HepG2 (cell line): ENCODE data around the gene FETUB. TPM values are rescaled to one million over a fixed set of nuclear protein-coding genes. Genes with fewer than 3 reads are reported as not detected.

Experiments
- ATAD3A ChIP-seq: sonication (generic); formaldehyde crosslinking; IDR thresholded peaks from 2 replicates; pipeline ENCODE4 v1.4.0; 2020; ENCODE audit warnings: missing genetic modification reagents
- BCL6 ChIP-seq: IDR thresholded peaks from 2 replicates; pipeline ENCODE4 v1.6.1; 2016; ENCODE audit warnings: missing genetic modification reagents, missing compliant biosample characterization
- HDAC2 ChIP-seq: sonication (generic); formaldehyde crosslinking; IDR thresholded peaks from 2 replicates; pipeline ENCODE4 v1.4.0; 2020; ENCODE audit warnings: missing genetic modification reagents
- RBAK ChIP-seq: sonication (generic); formaldehyde crosslinking; IDR thresholded peaks from 2 replicates; pipeline ENCODE4 v1.5.1; 2020; ENCODE audit warnings: mild to moderate bottlenecking, missing genetic modification reagents
- TBX2 ChIP-seq: sonication (generic); formaldehyde crosslinking; IDR thresholded peaks from 2 replicates; pipeline ENCODE4 v1.5.0; 2020; ENCODE audit warnings: missing genetic modification reagents, mild to moderate bottlenecking, borderline replicate concordance
- ZIK1 ChIP-seq: sonication (generic); formaldehyde crosslinking; IDR thresholded peaks from 2 replicates; pipeline ENCODE4 v1.5.0; 2020; ENCODE audit warnings: mild to moderate bottlenecking, low read depth, missing genetic modification reagents, borderline replicate concordance
- ZNF569 ChIP-seq: sonication (generic); formaldehyde crosslinking; IDR thresholded peaks from 2 replicates; pipeline ENCODE4 v1.5.0; 2020; ENCODE audit warnings: mild to moderate bottlenecking, missing genetic modification reagents, moderate library complexity, borderline replicate concordance
- polyA plus RNA-seq, 8 experiments: library from polyadenylated mRNA; depleted of rRNA in 3 of 8; stranded (reverse) in 7 of 8; unstranded in 1 of 8; fragments of >200 nt; fragmentation: Illumina TruSeq in 4 of 8; extraction: Trizol in 4 of 8; gene quantifications; 2 replicates each; pipeline versions ENCODE4 v1.2.1 to v1.2.3, GENCODE V29; 2011 to 2016; ENCODE audit warnings: low read depth in 4 of 8, missing spikeins in 1 of 8, mixed read lengths in 1 of 8; ENCODE audit not compliant: insufficient read depth in 1 of 8
- total RNA-seq, 5 experiments: library from RNA; depleted of rRNA; stranded (reverse); fragments of >200 nt; fragmentation: Illumina TruSeq; extraction: Trizol; gene quantifications; 2 replicates each; pipeline ENCODE4 v1.2.3, GENCODE V29; 2016; ENCODE audit warnings: low read depth in 1 of 5
- TF ChIP-seq, protein P1 (sequence below), 2 experiments: fragments of 450-650 bp in 1 of 2; sonication (generic) in 1 of 2; formaldehyde crosslinking; IDR thresholded peaks; 2 replicates each; pipeline versions ENCODE4 v1.5.0 to v1.8.0; 2020 to 2022; ENCODE audit warnings: mild to moderate bottlenecking in 1 of 2, missing genetic modification reagents in 1 of 2
- TF ChIP-seq, protein P2 (sequence below), 2 experiments: sonication (generic) in 1 of 2; formaldehyde crosslinking in 1 of 2; IDR thresholded peaks; 2 replicates each; pipeline versions ENCODE4 v1.6.1 to v1.9.0; 2014 to 2022; ENCODE audit warnings: antibody characterized with exemption in 1 of 2, borderline replicate concordance in 1 of 2, inconsistent platforms in 1 of 2, low read depth in 1 of 2, missing genetic modification reagents in 1 of 2
- TF ChIP-seq, protein P3 (sequence below): IDR thresholded peaks from 2 replicates; pipeline ENCODE4 v1.6.1; 2016; ENCODE audit warnings: missing compliant biosample characterization, missing genetic modification reagents, borderline replicate concordance
- TF ChIP-seq, protein P4 (sequence below): sonication (generic); formaldehyde crosslinking; IDR thresholded peaks from 2 replicates; pipeline ENCODE4 v1.5.1; 2020; ENCODE audit warnings: mild to moderate bottlenecking, missing genetic modification reagents
- TF ChIP-seq, protein P5 (sequence below): sonication (generic); formaldehyde crosslinking; IDR thresholded peaks from 2 replicates; pipeline ENCODE4 v1.9.0; 2022; ENCODE audit warnings: low read depth, missing genetic modification reagents

The FETUB gene
- total and polyA plus RNA-seq, 2 of the 13 experiments (the other 11 are each of a cell fraction or from before 2014, with no cell fraction given): 2.1 to 4.4 TPM

DNA sequence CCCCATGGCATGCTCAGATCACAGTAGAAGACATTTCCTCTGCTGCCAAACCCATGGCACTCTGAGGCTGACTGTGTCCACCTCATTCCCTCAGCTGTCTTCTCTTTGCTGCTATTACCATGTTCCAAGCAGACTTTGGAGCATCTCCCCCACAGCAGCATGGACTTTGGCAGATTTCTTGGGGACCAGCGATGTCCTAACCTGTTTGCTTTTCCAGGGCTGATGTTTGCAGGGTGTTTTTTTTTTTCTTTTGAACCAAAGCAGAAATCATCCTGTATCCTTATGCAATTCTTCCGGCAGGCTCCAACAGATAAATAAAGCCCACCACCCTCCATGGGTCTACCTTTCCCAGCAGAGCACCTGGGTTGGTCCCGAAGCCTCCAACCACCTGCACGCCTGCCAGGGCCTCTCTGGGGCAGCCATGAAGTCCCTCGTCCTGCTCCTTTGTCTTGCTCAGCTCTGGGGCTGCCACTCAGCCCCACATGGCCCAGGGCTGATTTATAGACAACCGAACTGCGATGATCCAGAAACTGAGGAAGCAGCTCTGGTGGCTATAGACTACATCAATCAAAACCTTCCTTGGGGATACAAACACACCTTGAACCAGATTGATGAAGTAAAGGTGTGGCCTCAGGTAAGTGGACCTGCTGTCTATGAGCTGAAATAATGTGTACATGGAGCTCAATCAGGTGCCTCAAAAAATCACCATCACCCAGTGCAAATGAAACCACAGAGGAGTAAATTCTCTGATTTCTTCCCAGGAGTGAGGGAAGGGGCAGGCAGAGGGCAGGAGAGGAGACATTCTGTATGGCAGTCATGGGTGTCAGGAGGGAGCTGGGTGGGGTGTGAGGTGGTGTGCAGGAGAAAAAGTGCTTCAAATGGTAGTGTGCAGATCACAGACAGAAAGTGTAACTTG is 27.2 kb upstream of the FETUB start, which contains the start of gene AHSG (continued):
- TF ChIP-seq, protein P1, sequence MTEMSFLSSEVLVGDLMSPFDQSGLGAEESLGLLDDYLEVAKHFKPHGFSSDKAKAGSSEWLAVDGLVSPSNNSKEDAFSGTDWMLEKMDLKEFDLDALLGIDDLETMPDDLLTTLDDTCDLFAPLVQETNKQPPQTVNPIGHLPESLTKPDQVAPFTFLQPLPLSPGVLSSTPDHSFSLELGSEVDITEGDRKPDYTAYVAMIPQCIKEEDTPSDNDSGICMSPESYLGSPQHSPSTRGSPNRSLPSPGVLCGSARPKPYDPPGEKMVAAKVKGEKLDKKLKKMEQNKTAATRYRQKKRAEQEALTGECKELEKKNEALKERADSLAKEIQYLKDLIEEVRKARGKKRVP (CRISPR knock-in tag; IDR thresholded peaks at IDR 0.05): peak in 1 of 2 experiments; percentile 93; a peak in 2 of 4 replicates
- TF ChIP-seq BCL6 (peak; percentile 93), ZIK1 (CRISPR knock-in tag) (no peak), HDAC2 (peak; percentile 98), RBAK (CRISPR knock-in tag) (peak; percentile 63; the same call in 1 of the 2 replicates), ATAD3A (CRISPR knock-in tag) (no peak), ZNF569 (CRISPR knock-in tag) (no peak), TBX2 (CRISPR knock-in tag) (peak; percentile 85)
- TF ChIP-seq, protein P2, sequence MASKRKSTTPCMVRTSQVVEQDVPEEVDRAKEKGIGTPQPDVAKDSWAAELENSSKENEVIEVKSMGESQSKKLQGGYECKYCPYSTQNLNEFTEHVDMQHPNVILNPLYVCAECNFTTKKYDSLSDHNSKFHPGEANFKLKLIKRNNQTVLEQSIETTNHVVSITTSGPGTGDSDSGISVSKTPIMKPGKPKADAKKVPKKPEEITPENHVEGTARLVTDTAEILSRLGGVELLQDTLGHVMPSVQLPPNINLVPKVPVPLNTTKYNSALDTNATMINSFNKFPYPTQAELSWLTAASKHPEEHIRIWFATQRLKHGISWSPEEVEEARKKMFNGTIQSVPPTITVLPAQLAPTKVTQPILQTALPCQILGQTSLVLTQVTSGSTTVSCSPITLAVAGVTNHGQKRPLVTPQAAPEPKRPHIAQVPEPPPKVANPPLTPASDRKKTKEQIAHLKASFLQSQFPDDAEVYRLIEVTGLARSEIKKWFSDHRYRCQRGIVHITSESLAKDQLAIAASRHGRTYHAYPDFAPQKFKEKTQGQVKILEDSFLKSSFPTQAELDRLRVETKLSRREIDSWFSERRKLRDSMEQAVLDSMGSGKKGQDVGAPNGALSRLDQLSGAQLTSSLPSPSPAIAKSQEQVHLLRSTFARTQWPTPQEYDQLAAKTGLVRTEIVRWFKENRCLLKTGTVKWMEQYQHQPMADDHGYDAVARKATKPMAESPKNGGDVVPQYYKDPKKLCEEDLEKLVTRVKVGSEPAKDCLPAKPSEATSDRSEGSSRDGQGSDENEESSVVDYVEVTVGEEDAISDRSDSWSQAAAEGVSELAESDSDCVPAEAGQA (IDR thresholded peaks at IDR 0.05; ENCODE audit: low read depth): no peak
- TF ChIP-seq, protein P2 (CRISPR knock-in tag; IDR thresholded peaks at IDR 0.05; ENCODE audit: borderline replicate concordance): no peak
- TF ChIP-seq, protein P3, sequence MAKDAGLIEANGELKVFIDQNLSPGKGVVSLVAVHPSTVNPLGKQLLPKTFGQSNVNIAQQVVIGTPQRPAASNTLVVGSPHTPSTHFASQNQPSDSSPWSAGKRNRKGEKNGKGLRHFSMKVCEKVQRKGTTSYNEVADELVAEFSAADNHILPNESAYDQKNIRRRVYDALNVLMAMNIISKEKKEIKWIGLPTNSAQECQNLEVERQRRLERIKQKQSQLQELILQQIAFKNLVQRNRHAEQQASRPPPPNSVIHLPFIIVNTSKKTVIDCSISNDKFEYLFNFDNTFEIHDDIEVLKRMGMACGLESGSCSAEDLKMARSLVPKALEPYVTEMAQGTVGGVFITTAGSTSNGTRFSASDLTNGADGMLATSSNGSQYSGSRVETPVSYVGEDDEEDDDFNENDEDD (CRISPR knock-in tag): peak; percentile 60; the same call in 1 of the 2 replicates
- TF ChIP-seq, protein P4, sequence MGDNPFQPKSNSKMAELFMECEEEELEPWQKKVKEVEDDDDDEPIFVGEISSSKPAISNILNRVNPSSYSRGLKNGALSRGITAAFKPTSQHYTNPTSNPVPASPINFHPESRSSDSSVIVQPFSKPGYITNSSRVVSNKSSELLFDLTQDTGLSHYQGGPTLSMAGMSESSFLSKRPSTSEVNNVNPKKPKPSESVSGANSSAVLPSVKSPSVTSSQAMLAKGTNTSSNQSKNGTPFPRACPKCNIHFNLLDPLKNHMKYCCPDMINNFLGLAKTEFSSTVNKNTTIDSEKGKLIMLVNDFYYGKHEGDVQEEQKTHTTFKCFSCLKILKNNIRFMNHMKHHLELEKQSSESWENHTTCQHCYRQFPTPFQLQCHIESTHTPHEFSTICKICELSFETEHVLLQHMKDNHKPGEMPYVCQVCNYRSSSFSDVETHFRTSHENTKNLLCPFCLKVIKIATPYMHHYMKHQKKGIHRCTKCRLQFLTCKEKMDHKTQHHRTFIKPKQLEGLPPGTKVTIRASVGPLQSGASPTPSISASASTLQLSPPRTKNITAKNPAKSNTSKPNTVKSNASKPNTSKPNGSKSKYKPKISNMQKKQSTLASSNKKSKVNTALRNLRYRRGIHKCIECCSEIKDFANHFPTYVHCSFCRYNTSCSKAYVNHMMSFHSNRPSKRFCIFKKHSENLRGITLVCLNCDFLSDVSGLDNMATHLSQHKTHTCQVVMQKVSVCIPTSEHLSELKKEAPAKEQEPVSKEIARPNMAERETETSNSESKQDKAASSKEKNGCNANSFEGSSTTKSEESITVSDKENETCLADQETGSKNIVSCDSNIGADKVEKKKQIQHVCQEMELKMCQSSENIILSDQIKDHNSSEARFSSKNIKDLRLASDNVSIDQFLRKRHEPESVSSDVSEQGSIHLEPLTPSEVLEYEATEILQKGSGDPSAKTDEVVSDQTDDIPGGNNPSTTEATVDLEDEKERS (CRISPR knock-in tag): peak; percentile 90
- TF ChIP-seq, protein P5, sequence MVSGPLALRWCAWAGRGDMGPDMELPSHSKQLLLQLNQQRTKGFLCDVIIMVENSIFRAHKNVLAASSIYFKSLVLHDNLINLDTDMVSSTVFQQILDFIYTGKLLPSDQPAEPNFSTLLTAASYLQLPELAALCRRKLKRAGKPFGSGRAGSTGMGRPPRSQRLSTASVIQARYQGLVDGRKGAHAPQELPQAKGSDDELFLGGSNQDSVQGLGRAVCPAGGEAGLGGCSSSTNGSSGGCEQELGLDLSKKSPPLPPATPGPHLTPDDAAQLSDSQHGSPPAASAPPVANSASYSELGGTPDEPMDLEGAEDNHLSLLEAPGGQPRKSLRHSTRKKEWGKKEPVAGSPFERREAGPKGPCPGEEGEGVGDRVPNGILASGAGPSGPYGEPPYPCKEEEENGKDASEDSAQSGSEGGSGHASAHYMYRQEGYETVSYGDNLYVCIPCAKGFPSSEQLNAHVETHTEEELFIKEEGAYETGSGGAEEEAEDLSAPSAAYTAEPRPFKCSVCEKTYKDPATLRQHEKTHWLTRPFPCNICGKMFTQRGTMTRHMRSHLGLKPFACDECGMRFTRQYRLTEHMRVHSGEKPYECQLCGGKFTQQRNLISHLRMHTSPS (CRISPR knock-in tag): no peak; the same call in 1 of the 2 replicates
